GM12875 (cell line): ENCODE data around the gene AMBP.
A peak's percentile ranks its signal among the peaks of the same experiment; 100 is the strongest.

Experiments
- H3K4me3 ChIP-seq: one replicate; pipeline ENCODE4 v1.5.1; 2011; ENCODE audit warnings: low read depth, low read length, control low read depth
- CTCF ChIP-seq: IDR thresholded peaks from 2 replicates; pipeline ENCODE4 v1.5.1; 2011; ENCODE audit warnings: low read depth, mild to moderate bottlenecking, control low read depth, inconsistent platforms, low read length, moderate library complexity, borderline replicate concordance; ENCODE audit not compliant: insufficient read depth

AMBP gene

GRCh38 chr9:114109124-114109523 is 31.0 kb upstream of the AMBP start:
- no peak for TF ChIP-seq CTCF
- H3K4me3 ChIP-seq: no peak overlapping the region

GRCh38 chr9:114108016-114108833 is 30.1 kb upstream of the AMBP start:
- no peak overlapping the region for H3K4me3 ChIP-seq
- TF ChIP-seq CTCF: peak; percentile 98

- H3K4me3 ChIP-seq: no peak overlapping the region
- no peak for TF ChIP-seq CTCF
Observed at GRCh38 chr9:114107286-114108001, 29.3 kb upstream of the AMBP start.

- no peak for TF ChIP-seq CTCF
- no peak overlapping the region for H3K4me3 ChIP-seq
Observed at GRCh38 chr9:114105236-114105635, 27.1 kb upstream of the AMBP start.

- no peak overlapping the region for H3K4me3 ChIP-seq
- no peak for TF ChIP-seq CTCF
Observed at GRCh38 chr9:114102484-114102883, 24.4 kb upstream of the AMBP start.

- H3K4me3 ChIP-seq: no peak overlapping the region
- no peak for TF ChIP-seq CTCF
Observed at GRCh38 chr9:114100536-114100935, 22.4 kb upstream of the AMBP start.

GRCh38 chr9:114099669-114100270 is 21.7 kb upstream of the AMBP start:
- no peak for TF ChIP-seq CTCF
- H3K4me3 ChIP-seq: no peak overlapping the region
